Tongue (tissue), 2 donors: Measurements from ENCODE around the gene TOPBP1. TPM values are rescaled to one million over a fixed set of nuclear protein-coding genes. Genes with fewer than 3 reads are reported as not detected.
"Not testable (repeated sequence)": the region's sequence is repeated elsewhere in the genome, so short reads cannot be mapped to it uniquely, and the experiment has no call there.

Experiments used
- DNase-seq: peaks from one replicate; pipeline ENCODE4 v3.0.0-alpha.2; 2015
- total RNA-seq: library from RNA; depleted of rRNA; stranded (reverse); fragments of >200 nt; gene quantifications from one replicate; pipeline ENCODE4 v1.2.3, GENCODE V29; 2014

TOPBP1 gene
- 48.6 TPM for total RNA-seq

DNA sequence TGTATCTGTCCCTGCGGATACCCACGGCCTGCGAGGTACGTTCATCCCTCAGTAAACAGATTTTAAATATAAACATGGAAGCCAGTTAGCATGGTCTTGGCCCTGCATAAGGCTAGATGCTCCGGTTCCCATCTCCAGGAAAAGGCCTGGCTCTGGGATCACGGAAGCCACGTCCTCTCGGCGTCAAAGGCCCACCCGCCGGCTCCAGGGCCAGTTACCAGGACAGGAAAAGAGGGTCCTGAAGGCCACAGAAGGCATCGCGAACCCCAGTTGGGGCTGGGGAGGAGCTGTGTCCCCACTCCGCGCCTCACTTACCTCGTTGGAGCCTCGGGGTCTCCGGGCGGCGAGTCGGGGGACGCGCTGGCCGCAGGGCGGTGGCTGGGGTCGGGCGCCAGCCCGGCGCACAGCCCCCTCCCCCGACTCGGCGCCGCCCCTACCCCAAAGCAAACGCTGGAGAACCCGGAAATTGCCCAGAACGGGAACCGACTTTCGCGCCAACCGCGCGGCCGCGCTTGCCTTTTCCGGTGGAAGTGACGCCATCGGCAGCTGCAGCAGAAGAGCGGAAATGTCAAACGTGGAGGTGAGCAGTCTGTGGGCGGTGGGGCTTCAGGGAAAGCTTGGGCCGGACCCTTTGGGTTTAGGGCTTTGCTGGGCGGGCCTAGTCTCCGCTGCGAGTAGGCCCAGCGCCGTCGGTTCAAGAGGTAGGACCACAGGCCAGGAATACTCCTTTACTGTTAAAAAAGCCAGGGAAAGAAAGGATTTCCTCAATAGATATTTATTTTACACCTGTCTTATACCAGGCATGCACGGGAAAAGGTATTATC, at the start of gene TOPBP1:
Gene TOPBP1 (minus strand): TSS at position 488 of the 824 bp plus-strand sequence. CDS start 814 bp downstream, outside the sequence.
- DNase-seq: peak; percentile 93

GRCh38 chr3:133711013-133711412, 49.3 kb upstream of the TOPBP1 start:
- DNase-seq: no peak

DNA sequence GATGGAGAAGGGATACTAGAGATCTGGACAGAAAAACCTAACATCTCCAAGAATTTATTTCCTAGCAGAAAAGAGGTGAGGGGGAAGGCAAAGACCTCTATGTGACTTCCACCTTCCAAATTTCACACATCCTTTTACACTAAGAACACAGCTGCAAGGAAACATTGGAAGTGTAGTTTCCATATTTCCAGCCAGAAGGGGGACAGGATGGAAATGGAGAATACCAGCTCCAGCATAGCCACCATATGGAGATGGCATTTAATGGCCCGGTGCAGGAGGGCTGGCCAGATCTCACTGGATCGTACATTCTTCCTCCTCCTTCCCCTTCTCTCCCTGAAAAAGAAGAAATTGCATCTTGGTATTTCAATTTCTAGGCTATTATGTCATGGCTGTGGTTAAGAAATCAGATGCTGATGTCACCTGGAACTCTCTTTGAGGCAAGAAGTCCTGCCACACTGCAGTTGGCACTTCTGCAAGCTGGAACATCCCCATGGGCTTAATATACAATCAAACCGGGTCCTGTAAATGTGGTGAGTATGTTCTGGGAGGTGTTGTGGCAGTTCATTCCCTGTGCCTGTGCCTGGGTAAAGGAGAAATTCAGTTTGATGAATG, 47.5 kb upstream of the TOPBP1 start:
- DNase-seq: no peak

GRCh38 chr3:133706033-133706432, 44.3 kb upstream of the TOPBP1 start:
- no peak for DNase-seq

GRCh38 chr3:133703915-133704314, 42.2 kb upstream of the TOPBP1 start:
- no peak for DNase-seq

DNA sequence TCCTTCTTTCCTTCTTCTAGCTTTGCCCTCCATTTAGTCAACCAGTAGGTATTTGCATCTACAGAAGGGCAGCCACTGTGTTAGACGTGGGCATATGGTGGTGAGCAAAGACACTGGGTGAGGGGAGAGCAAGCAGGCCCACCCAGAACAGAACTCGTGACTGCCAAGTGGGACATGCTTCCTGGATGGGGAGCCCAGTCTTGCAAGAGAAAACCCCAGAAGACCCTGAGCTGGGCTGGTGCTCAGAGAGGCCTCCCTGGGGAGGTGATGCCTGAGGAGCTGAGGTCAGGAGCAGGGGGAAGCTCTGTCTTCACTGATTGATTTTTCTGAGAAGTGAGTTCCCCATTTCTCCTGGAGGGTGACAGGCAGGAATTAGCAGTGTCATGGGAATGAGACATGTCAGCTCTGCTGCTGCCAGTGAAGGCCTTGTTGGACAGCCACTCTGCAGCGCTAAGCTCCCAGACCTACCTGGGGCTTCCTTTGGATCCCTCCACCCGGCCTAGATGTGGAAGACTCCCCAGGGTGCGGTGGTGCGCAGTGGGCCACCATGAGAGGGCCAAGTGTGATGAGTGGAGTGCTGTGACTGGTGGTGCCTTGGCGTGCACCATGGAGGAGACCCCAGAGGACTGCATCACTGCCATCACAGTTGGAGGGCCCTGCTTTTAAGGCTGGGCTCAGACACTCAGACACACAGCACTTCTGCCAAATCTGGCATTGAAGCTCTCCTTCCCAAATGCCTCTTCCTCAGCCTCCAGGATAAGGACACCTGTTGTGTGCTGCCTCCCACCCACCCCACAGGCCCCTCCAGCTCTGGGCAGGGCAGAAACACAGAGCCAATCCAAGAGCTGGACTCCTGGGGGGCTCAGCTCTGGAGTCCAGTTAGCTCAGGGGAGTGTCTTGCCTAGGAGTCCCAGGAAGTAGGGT, 40.0 kb upstream of the TOPBP1 start:
- no peak for DNase-seq

DNA sequence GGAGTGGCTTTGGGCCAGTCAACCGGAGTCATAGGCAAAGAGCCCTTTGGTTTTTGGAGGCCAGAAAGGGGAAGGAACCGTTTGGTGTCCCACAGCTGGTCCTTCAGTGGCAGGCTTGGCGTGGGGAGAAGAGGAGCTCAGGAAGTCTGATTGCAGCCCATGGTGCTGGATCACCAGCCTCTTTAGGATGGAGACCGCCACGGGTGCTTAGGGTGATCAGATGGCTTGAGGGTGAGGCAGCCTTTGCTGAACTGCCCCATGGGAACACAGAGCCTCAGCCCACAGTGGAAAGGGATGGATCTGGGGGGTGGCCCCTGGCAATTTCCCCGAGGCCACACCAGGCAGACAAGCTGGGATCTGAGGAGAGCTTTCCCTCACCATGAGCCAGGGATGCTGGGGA, 38.6 kb upstream of the TOPBP1 start:
- no peak for DNase-seq

DNA sequence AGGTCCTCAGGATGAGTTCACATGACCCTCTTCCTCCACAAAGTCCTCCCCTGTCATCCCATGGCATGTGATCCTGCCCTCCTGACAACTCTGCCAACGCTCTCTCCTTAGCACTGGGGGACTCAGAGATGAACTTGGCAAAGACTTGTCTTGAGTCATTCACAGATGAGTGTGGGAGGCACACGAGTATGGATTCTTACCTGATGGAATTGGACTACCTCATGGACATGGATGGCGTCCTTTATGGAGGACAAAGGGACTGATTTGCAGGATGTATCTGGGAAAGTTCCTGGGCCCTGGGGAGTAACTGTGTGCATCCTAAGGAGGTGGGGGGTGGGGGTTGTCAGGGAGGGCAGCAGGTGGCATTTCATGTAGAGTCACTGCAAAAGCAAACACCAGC, 38.2 kb upstream of the TOPBP1 start:
- DNase-seq: no peak

- DNase-seq: no peak
Observed at GRCh38 chr3:133699467-133699866, 37.7 kb upstream of the TOPBP1 start.

- no peak for DNase-seq
Observed at GRCh38 chr3:133697960-133698359, 36.2 kb upstream of the TOPBP1 start.

DNA sequence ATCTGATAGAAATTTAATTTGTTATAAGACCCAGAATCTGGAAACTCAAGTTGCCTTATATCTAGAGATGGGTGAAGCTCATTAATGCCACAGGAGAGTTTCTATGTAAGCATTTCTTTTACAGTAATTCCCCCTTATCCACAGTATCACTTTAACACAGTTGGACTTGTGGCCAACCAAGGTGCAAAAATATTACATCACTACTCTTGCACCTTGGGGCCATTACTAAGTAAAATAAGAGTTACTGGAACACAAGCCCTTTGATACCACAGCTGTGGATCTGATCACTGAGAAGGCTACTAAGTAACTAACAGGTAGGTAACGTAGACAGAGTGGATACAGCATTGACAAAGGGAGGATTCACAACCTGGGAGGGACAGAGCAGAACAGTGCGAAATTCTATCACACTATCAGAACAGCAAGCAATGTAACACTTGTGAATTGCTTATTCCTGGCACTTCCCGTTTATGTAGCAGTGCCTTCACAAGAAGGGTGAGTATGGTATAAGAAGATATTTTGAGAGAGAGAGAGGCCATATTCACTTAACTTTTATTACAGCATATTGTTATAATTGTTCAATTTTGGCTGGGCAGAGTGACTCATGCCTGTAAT, 33.9 kb upstream of the TOPBP1 start:
- no peak for DNase-seq

DNA sequence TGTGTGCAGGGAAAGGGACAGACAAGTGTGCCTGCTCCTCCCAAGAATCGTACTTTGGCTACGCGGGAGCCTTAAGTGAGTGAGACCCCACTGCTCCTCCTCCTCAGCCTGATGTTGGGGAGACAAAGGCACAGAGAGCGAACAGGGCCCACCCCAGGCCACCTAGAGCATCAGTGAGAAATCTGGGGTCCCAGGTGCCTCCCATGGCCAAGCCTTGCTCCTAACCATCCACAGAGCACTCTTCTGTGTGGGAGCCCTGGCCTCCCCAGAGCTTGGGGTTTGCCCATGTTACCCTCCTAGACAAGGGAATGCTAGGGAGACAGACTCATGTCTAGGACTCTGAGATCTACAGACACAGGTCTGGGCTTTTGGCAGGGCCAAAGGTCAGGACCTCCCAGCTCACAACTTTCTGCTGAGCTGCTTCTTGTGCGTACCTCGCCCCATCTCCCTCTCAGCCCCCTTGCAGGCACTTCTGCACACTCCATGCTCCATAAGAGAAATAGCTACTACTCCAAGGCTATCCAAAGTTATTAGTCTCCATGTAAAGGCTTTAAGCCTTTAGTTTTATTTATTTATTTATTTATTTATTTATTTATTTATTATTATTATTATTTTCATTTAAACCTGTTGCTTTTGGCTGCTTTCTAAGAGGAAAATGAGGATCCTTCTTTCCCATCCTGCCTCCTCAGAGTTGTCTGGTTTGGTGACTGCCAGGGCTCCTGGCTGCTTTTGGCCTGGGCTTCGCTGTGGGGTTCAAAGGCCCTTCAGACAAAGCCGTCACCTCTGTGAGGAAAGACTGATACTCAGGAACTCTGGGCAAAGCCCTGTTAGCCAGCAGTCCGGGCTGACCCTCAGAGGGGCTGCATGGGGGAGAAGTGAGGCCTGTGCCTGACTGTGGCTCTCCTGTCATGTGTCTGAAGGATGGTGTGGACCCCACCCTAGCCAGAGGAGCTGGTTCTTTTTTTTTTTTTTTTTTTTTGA, 32.8 kb upstream of the TOPBP1 start:
- no peak for DNase-seq

DNA sequence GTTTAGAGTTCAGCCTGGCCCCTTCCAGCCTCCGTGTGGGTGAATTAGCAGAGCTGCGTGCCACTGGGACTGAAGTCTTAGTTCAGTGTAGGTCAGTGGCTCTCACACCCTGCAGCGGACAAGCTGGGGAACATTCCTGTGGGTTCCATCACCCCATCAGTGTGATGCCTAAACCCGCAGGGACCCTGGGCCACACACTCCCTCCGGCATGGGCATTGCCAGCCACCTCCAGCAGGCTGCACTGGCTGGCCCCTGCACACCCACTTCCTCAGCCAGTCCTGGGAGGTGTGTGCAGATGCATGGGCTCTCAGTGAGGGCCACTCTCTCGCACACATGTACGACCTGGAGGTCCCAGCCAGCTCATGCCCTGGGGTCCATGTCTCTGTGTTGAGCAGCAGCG, 32.1 kb upstream of the TOPBP1 start:
- no peak for DNase-seq

- DNase-seq: no peak
Observed at GRCh38 chr3:133692759-133693158, 31.0 kb upstream of the TOPBP1 start.

GRCh38 chr3:133691273-133692107, 29.7 kb upstream of the TOPBP1 start:
- DNase-seq: no peak

DNA sequence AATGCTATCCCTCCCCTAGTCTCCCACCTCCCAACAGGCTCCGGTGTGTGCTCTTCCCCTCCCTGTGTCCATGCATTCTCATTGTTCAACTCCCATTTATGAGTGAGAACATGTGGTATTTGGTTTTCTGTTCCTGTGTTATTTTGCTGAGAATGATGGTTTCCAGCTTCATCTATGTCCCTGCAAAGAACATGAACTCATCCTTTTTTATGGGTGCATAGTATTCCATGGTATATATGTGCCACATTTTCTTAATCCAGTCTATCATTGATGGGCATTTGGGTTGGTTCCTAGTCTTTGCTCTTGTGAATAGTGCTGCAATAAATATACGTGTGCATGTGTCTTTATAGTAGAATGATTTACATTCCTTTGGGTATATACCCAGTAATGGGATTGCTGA, 16.3 kb upstream of the TOPBP1 start:
- not testable (repeated sequence) for DNase-seq

GRCh38 chr3:133676336-133677118, 14.8 kb upstream of the TOPBP1 start:
- no peak for DNase-seq

DNA sequence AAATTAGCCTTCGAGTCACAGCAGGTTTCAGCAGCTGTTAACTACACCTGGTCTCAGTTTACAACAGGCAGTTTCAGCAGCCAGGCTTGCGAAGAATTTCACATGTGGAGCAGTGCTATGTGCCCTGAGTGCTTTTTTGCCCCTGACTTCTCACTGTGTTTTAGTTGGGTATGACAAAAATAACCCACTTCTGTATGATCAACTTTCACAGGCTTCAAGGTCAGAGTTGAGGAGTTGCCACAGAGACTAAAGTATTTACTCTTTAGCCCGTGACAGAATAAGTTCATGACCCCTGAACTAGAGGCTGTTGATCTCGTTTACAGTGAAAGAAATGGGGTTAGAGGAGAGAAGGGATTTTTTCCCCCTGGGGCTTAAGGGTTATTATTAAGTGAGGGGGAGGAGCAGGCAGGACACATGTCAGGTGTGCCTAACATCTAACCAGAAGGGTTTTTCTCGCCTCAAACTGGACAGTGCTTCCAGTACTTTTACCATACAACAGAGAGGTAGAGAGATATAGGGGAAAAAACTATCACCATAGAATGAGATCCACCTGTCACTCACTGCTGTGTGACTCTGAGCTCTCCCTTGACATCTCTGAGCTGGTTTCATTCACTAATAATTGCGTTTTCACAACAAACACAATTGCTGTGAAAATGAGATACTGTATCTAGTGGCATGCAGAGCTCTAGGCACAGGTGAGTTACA, 14.0 kb upstream of the TOPBP1 start:
- DNase-seq: no peak
